Astrocyte (in vitro differentiated cells and primary cell): Measurements from ENCODE around the gene MAGI1. TPM values are rescaled to one million over a fixed set of nuclear protein-coding genes. Genes with fewer than 3 reads are reported as not detected.

Source experiments
- DNase-seq: peaks from one replicate; pipeline ENCODE4 v3.0.0-alpha.2; 2010; ENCODE audit warnings: low read depth
- FAIRE-seq: peaks from 2 replicates; lab custom pipeline; 2011; peaks lifted over from hg19 to GRCh38; lab: Jason Lieb, UNC
- H2AFZ ChIP-seq: 2 replicates; pipeline ENCODE4 v1.6.0; 2012; ENCODE audit warnings: low read depth, low read length, inconsistent platforms
- H3K27ac ChIP-seq: 2 replicates; pipeline ENCODE4 v1.5.1; 2011; ENCODE audit warnings: low read depth, low read length, inconsistent platforms
- H3K27me3 ChIP-seq: 2 replicates; pipeline ENCODE4 v1.6.0; 2011; ENCODE audit warnings: low read length, inconsistent platforms; ENCODE audit not compliant: insufficient read depth
- H3K36me3 ChIP-seq: 2 replicates; pipeline ENCODE4 v1.5.1; 2011; ENCODE audit warnings: low read length, inconsistent platforms; ENCODE audit not compliant: insufficient read depth
- H3K4me1 ChIP-seq: 2 replicates; pipeline ENCODE4 v1.5.1; 2011; ENCODE audit warnings: low read length, inconsistent platforms; ENCODE audit not compliant: insufficient read depth
- H3K4me2 ChIP-seq: 2 replicates; pipeline ENCODE4 v1.6.0; 2012; ENCODE audit warnings: low read length, inconsistent platforms
- H3K4me3 ChIP-seq: 2 replicates; pipeline ENCODE4 v1.5.1; 2011; ENCODE audit warnings: low read depth, mild to moderate bottlenecking, low read length, inconsistent platforms; ENCODE audit not compliant: insufficient read depth
- H3K79me2 ChIP-seq: 2 replicates; pipeline ENCODE4 v1.6.0; 2012; ENCODE audit warnings: mild to moderate bottlenecking, low read length, inconsistent platforms; ENCODE audit not compliant: insufficient read depth
- H3K9ac ChIP-seq: 2 replicates; pipeline ENCODE4 v1.6.0; 2012; ENCODE audit warnings: mild to moderate bottlenecking, low read length, inconsistent platforms
- H3K9me3 ChIP-seq: 2 replicates; pipeline ENCODE4 v1.5.1; 2012; ENCODE audit warnings: low read depth, mild to moderate bottlenecking, low read length, inconsistent platforms; ENCODE audit not compliant: insufficient read depth
- H4K20me1 ChIP-seq: 2 replicates; pipeline ENCODE4 v1.6.0; 2012; ENCODE audit warnings: low read length, inconsistent platforms; ENCODE audit not compliant: insufficient read depth
- H3K27ac Mint-ChIP-seq: one replicate; pipeline ENCODE4 v1.8.0; 2021; ENCODE audit warnings: mild to moderate bottlenecking, mixed read lengths; ENCODE audit not compliant: unreplicated experiment
- H3K27me3 Mint-ChIP-seq: one replicate; pipeline ENCODE4 v1.8.0; 2021; ENCODE audit warnings: low read depth, mixed read lengths; ENCODE audit not compliant: unreplicated experiment
- H3K36me3 Mint-ChIP-seq: one replicate; pipeline ENCODE4 v1.8.0; 2021; ENCODE audit warnings: low read depth, mixed read lengths; ENCODE audit not compliant: unreplicated experiment
- H3K4me1 Mint-ChIP-seq: one replicate; pipeline ENCODE4 v1.8.0; 2021; ENCODE audit warnings: low read depth, mixed read lengths; ENCODE audit not compliant: unreplicated experiment
- H3K4me3 Mint-ChIP-seq: one replicate; pipeline ENCODE4 v1.8.0; 2021; ENCODE audit warnings: mild to moderate bottlenecking, moderate library complexity, mixed read lengths; ENCODE audit not compliant: unreplicated experiment
- H3K9me3 Mint-ChIP-seq: one replicate; pipeline ENCODE4 v1.8.0; 2021; ENCODE audit warnings: mild to moderate bottlenecking, mixed read lengths; ENCODE audit not compliant: unreplicated experiment
- EZH2 ChIP-seq: IDR thresholded peaks from 2 replicates; pipeline ENCODE4 v1.6.1; 2012; ENCODE audit warnings: mild to moderate bottlenecking, low read length, inconsistent platforms; ENCODE audit not compliant: insufficient read depth
- total RNA-seq: library from RNA; stranded (reverse); gene quantifications from 2 replicates; pipeline ENCODE4 v1.2.1, GENCODE V29; 2021
- TF ChIP-seq, protein P1 (sequence below): IDR thresholded peaks from 2 replicates; pipeline ENCODE4 v1.5.1; 2011; ENCODE audit warnings: low read depth, mild to moderate bottlenecking, inconsistent platforms, low read length, moderate library complexity; ENCODE audit not compliant: insufficient read depth

The MAGI1 gene
- total RNA-seq, 1 donor from 2014 or later: 31.8 TPM

DNA sequence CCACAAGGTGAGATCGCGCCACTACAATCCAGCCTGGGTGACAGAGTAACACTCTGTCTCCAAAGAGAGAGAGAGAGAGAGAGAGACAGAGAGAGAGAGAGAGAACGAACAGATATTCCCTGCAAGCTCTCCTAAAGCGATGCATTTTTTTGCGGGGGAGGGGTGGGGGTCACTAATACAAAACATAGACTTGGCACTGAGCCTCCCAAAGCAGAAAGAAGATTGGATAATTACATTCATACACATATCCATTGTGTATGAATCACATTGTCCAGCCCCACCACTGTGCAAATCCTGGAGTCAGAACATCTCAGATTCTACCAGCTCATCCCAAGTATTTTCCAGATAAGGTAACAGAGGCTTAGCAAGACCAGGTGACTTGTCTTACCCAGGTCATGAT lies 459.9 kb downstream of the MAGI1 start:
- no peaks in the 10 kb centered on the region for H3K36me3 Mint-ChIP-seq
- Histone ChIP-seq H3K27me3 (no peaks in the 10 kb centered on the region), H2AFZ (no peak overlapping the region), H4K20me1 (no peaks in the 10 kb centered on the region), H3K36me3 (no peaks in the 10 kb centered on the region), H3K4me3 (no peak overlapping the region), H3K9me3 (no peaks in the 10 kb centered on the region), H3K27ac (no peak overlapping the region), H3K79me2 (no peaks in the 10 kb centered on the region), H3K9ac (no peak overlapping the region), H3K4me2 (no peak overlapping the region), H3K4me1 (peaks cover 24% of the 10 kb centered on the region)
- H3K27ac Mint-ChIP-seq: no peak overlapping the region
- peaks cover 4% of the 10 kb centered on the region for H3K9me3 Mint-ChIP-seq
- TF ChIP-seq, protein P1, sequence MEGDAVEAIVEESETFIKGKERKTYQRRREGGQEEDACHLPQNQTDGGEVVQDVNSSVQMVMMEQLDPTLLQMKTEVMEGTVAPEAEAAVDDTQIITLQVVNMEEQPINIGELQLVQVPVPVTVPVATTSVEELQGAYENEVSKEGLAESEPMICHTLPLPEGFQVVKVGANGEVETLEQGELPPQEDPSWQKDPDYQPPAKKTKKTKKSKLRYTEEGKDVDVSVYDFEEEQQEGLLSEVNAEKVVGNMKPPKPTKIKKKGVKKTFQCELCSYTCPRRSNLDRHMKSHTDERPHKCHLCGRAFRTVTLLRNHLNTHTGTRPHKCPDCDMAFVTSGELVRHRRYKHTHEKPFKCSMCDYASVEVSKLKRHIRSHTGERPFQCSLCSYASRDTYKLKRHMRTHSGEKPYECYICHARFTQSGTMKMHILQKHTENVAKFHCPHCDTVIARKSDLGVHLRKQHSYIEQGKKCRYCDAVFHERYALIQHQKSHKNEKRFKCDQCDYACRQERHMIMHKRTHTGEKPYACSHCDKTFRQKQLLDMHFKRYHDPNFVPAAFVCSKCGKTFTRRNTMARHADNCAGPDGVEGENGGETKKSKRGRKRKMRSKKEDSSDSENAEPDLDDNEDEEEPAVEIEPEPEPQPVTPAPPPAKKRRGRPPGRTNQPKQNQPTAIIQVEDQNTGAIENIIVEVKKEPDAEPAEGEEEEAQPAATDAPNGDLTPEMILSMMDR: no peak
- no peak for TF ChIP-seq EZH2
- no peaks in the 10 kb centered on the region for H3K27me3 Mint-ChIP-seq
- H3K4me1 Mint-ChIP-seq: peaks cover 39% of the 10 kb centered on the region
- no peak for DNase-seq
- no peak overlapping the region for H3K4me3 Mint-ChIP-seq
- FAIRE-seq: no peak

DNA sequence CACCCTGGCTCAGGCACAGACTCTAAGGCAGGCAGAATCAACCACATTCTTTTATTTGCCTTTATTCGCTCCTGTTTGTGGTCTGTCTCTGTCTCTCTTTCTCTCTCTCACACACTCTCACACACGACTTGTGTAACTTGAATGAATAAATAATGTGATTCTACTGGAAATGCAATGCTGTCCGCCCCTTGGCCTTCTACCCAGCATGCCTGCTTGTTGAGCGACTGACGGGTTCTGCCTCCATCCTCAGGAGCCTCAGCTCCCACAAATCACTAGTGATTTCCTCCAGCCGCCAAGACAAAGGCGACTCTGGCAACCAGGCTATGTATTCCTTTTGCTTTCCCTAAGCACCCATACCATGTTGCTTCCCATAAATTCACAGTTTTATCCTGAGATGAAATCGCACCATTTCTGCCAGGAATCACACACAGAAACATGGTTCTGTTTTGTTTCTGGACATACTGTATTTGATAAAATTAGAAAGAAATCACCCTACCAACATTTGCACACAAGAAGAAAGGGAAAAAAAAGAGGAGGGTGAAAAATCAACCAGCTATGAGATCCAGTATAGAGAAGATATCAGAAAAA lies 460.8 kb downstream of the MAGI1 start:
- Mint-ChIP-seq H3K4me1 (peaks cover 30% of the 10 kb centered on the region), H3K27ac (peak overlapping the region; percentile 76), H3K36me3 (no peaks in the 10 kb centered on the region), H3K27me3 (no peaks in the 10 kb centered on the region), H3K9me3 (peaks cover 4% of the 10 kb centered on the region), H3K4me3 (no peak overlapping the region)
- Histone ChIP-seq H3K9ac (peak overlapping the region; percentile 26), H3K36me3 (no peaks in the 10 kb centered on the region), H4K20me1 (no peaks in the 10 kb centered on the region), H3K79me2 (peaks cover 3% of the 10 kb centered on the region), H3K27ac (peak overlapping the region; percentile 40), H2AFZ (peak overlapping the region; percentile 8), H3K27me3 (no peaks in the 10 kb centered on the region), H3K4me3 (no peak overlapping the region), H3K4me2 (peak overlapping the region; percentile 11), H3K9me3 (no peaks in the 10 kb centered on the region), H3K4me1 (peaks cover 24% of the 10 kb centered on the region)
- DNase-seq (no peak), FAIRE-seq (peak; percentile 17)
- TF ChIP-seq, protein P1: no peak
- TF ChIP-seq EZH2: no peak

DNA sequence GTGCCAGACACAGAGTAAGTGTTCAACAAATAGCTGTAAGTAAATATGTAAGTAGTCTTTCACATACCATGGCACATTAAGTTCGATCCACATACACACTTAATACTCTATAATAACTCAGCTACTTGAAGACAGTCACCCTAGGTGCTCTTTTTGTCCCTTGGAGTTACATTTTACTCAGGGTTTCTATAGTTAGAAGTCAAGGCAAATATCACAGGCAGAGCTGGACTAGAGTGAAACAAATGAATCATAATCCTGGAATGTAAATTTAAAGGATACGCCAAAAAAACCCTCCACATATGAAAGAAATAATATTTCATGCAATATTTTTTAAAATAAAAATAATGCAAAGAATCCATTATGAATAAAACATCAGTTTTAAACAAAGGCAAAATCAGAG lies 461.8 kb downstream of the MAGI1 start:
- no peak for TF ChIP-seq EZH2
- TF ChIP-seq, protein P1: no peak

More for the DNA sequence above, 461.8 kb downstream of the MAGI1 start:
- Mint-ChIP-seq H3K9me3 (peaks cover 3% of the 10 kb centered on the region), H3K4me1 (peaks cover 24% of the 10 kb centered on the region), H3K27me3 (no peaks in the 10 kb centered on the region), H3K27ac (no peak overlapping the region), H3K36me3 (no peaks in the 10 kb centered on the region), H3K4me3 (no peak overlapping the region)
- Histone ChIP-seq H3K36me3 (no peaks in the 10 kb centered on the region), H3K4me3 (no peak overlapping the region), H3K27ac (peak overlapping the region; percentile 74), H3K27me3 (no peaks in the 10 kb centered on the region), H3K9me3 (no peaks in the 10 kb centered on the region), H3K4me2 (peak overlapping the region; percentile 33), H2AFZ (no peak overlapping the region), H3K79me2 (peaks cover 8% of the 10 kb centered on the region), H4K20me1 (no peaks in the 10 kb centered on the region), H3K4me1 (peaks cover 24% of the 10 kb centered on the region), H3K9ac (peak overlapping the region; percentile 8)
- FAIRE-seq (peak; percentile 52), DNase-seq (peak; percentile 17)
